Aorta (tissue), 5 donors: ENCODE data around the gene MTX1. TPM values are rescaled to one million over a fixed set of nuclear protein-coding genes. Genes with fewer than 3 reads are reported as not detected.
"Not testable (repeated sequence)": the region's sequence is repeated elsewhere in the genome, so short reads cannot be mapped to it uniquely, and the experiment has no call there.

Source experiments
- ATAC-seq: fragments of 200-7000 bp; cut with Tn5 transposase; one replicate; pipeline ENCODE4 v1.9.1; 2022; ENCODE audit warnings: moderate library complexity; ENCODE audit not compliant: low FRiP score
- DNase-seq, 2 donors: peaks; one replicate each; pipeline ENCODE4 v3.0.0-alpha.2; 2020
- H3K27ac ChIP-seq, 2 donors: one replicate each; pipeline ENCODE4 v1.5.1; 2013; ENCODE audit warnings: low read length in 2 of 2, mild to moderate bottlenecking in 2 of 2, moderate library complexity in 2 of 2, control low read depth in 1 of 2, inconsistent platforms in 1 of 2, low read depth in 1 of 2
- H3K27me3 ChIP-seq, 2 donors: one replicate each; pipeline ENCODE4 v1.6.1; 2013; ENCODE audit warnings: control low read depth in 1 of 2, low read length in 1 of 2, mild to moderate bottlenecking in 1 of 2, moderate library complexity in 1 of 2; ENCODE audit not compliant: insufficient read depth in 2 of 2, control insufficient read depth in 1 of 2
- H3K36me3 ChIP-seq, 2 donors: one replicate each; pipeline ENCODE4 v1.6.1; 2013; ENCODE audit warnings: control low read depth in 1 of 2, low read length in 1 of 2, mild to moderate bottlenecking in 1 of 2; ENCODE audit not compliant: insufficient read depth in 2 of 2, control insufficient read depth in 1 of 2
- H3K4me1 ChIP-seq, 2 donors: one replicate each; pipeline ENCODE4 v1.6.1; 2013; ENCODE audit warnings: low read length in 2 of 2, control low read depth in 1 of 2, mild to moderate bottlenecking in 1 of 2, moderate library complexity in 1 of 2; ENCODE audit not compliant: insufficient read depth in 2 of 2, control insufficient read depth in 1 of 2
- H3K4me3 ChIP-seq, 2 donors: one replicate each; pipeline ENCODE4 v1.5.1; 2013; ENCODE audit warnings: low read length in 2 of 2, control low read depth in 1 of 2, mild to moderate bottlenecking in 1 of 2
- H3K9me3 ChIP-seq: one replicate; pipeline ENCODE4 v1.6.1; 2013; ENCODE audit warnings: mild to moderate bottlenecking, low read length; ENCODE audit not compliant: control insufficient read depth
- WGBS, 2 donors: extraction: QIAGEN DNeasy Blood & Tissue Kit; methylation state at CpG; one replicate each; pipeline ENCODE4 v1.1.7; 2013; 5-methylcytosine and 5-hydroxymethylcytosine counted together
- intact Hi-C, 2 donors: fragments of 100-400 bp; cut with DNase I; formaldehyde crosslinking; loops; one replicate each; pipeline versions ENCODE4 v1.14.2 to v1.15.0; 2022
- polyA plus RNA-seq, 2 donors: library from polyadenylated mRNA; stranded (reverse); fragments of 200-250 nt; gene quantifications; one replicate each; pipeline ENCODE4 v1.2.3, GENCODE V29; 2013
- total RNA-seq, 2 donors: library from RNA; stranded (reverse); fragmentation: NEBNext Ultra II Directional; extraction: Animal tissue kit (Norgen Biotek cat#: 25700); gene quantifications; one replicate each; pipeline ENCODE4 v1.2.1, GENCODE V29; 2021
- donor health status: healthy with polysubstance abuse.
- donor health status: Bipolar disorder and iron deficiency.
- donor health status: DM: no; HTN: no; CAD: no.
- donor health status: DM: no; HTN: no; CAD: no.
- donor health status: DM: yes; HTN: yes; CAD: no.

MTX1 gene
- total and polyA plus RNA-seq, 4 donors, result 20.3 to 52.9 (median 23.8) TPM

DNA sequence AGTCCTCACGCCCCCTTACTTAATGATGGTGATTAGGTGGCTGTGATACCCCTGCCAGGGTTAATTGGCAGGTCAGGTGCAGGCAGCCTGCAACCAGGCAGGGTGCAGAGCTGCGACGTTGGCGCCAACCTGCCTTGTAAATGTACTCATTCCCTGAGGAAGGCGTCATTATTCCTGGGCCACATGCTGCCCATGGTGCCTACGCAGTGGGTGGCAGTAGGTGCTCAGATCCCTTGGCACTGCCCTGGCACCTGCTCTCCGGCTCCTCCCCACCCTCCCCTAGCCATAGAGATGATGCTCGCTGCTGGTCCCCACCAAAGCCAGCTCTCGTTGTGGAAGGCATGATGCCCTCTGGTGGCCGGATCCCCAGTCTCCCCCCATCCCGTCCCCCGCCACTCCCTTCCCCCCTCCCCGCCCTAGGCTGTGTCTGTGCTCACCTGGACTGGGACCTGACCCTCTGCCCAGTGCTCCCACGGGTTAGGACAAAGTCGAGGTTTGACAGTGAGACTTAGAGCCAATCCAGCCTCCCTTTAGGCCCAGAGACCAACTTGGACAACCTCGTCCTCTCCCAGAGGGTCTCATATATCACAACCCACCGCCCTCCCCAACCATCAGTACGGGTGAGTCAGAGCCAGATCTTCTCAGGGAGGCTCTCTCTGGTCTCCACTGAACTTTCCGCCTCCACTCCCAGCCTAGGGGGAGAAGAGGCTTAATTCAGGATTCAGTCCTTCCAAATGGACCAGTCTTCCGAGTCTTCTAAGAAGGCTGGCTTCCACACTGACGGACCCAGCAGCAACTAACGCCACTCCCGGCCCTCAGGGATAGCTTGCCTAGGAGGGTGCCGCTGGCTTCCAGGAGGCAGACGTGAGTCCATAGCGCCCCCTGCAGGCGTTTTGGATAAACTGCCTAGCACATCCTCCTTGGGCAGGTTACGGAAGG lies 41.1 kb upstream of the MTX1 start:
- intact Hi-C loops, result loop anchor here (1.0 to 2.0 kb wide), 2 partner anchors 75 to 76 kb away; no protein-coding TSS in a partner anchor
- WGBS, 2 donors, result 8 to 10% methylated on average over 24 to 28 of the region's 28 CpGs
- Histone ChIP-seq H3K27ac (no peak overlapping the region), H3K36me3 (peaks cover 0 to 3% of the 10 kb centered on the region in 2 donors), H3K27me3 (no peaks in the 10 kb centered on the region), H3K9me3 (no peaks in the 10 kb centered on the region), H3K4me1 (no peaks in the 10 kb centered on the region), H3K4me3 (no peak overlapping the region)
- peak; percentile 89 for ATAC-seq
- peak; percentile 92 to 96 for DNase-seq

DNA sequence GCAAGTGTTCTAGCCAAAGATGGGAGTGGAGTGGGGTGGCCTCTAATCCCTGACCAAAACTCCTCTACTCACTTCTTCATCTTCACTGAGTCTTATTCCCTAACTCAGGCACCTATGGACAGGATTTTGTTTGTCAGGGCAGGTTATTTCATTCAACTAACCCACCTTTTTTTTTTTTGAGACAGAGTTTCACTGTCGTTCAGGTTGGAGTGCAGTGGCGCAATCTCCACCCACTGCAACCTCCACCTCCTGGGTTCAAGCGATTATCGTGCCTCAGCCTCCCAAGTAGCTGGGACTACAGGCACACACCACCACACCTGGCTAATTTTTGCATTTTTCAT lies 40.4 kb upstream of the MTX1 start:
- not testable (repeated sequence) for H3K27ac ChIP-seq, H3K9me3 ChIP-seq
- intact Hi-C loops, result loop anchor here in 1 of 2 donors (1.0 kb wide), 1 partner anchor 77 kb away; no protein-coding TSS in a partner anchor

DNA sequence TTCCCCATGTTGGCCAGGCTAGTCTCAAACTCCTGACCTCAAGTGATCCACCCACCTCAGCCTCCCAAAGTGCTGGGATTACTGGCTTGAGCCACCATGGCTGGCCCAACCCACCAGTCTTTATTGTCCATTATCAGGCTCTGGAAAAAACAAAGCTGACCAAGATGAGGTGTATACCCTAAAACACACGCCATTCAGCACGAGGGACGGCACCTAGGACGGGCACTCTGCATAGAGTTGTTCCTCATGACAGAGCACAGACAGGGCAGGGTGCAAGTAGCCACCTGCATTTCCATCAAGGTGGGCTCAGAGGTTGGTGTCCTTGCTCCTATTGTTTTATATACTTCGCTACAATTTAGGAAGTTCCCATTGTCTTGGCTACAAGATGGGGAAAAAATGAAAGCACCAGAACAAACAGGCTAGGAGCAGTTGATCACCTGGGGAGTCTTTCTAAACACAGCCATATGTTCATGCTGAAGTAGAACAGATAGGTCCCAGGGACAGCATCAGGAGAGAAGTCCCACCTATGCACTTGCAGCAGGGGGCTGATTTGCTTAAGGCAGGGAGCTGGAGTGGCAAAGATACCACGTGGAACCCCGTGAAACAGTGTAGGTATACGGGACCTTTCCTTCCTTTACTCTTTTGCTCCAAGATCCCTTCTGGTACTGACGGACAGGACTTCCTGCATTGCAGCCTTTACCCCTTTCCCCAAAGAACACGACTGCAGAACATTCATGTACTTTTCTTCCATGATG lies 39.9 kb upstream of the MTX1 start:
- Histone ChIP-seq H3K27me3 (no peaks in the 10 kb centered on the region), H3K4me1 (no peaks in the 10 kb centered on the region), H3K9me3 (no peaks in the 10 kb centered on the region), H3K36me3 (peaks cover 0 to 3% of the 10 kb centered on the region in 2 donors), H3K4me3 (no peak overlapping the region), H3K27ac (no peak overlapping the region)
- no peak for ATAC-seq
- DNase-seq, result peak in 1 of 2 donors; percentile 43
- 73 to 81% methylated on average over 10 of the region's 10 CpGs for WGBS, 2 donors
- intact Hi-C loops, result loop anchor here in 1 of 2 donors (1.0 kb wide), 1 partner anchor 77 kb away; no protein-coding TSS in a partner anchor

More for the DNA sequence above, 40.4 kb upstream of the MTX1 start:
- DNase-seq, H3K36me3 ChIP-seq, ATAC-seq, H3K27me3 ChIP-seq, H3K4me1 ChIP-seq, H3K4me3 ChIP-seq: not testable (repeated sequence)
- 45 to 49% methylated on average over 4 of the region's 4 CpGs for WGBS, 2 donors

DNA sequence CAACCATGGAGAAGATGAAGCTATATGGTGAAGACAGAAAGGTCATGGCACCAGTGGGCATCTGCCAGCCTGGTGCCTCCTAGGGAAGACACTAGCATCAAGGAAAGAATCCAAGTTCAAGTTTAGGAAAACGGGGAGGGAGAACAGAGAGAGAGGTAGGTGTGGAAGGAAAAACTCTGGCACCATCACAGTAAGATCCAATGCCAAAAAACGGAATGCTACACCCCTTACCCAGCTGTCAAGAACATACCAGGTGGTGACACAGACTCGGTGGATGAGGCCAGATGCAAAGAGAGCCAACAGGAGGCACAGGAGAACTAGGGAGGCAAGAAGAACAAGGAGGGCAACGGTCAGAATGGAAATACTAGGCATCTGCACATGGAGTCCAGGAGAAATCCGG lies 39.0 kb upstream of the MTX1 start:
- intact Hi-C loops, result no loop called here
- Histone ChIP-seq H3K9me3 (no peaks in the 10 kb centered on the region), H3K27ac (no peak overlapping the region), H3K36me3 (peaks cover 0 to 3% of the 10 kb centered on the region in 2 donors), H3K27me3 (no peaks in the 10 kb centered on the region), H3K4me3 (no peak overlapping the region), H3K4me1 (no peaks in the 10 kb centered on the region)
- no peak for DNase-seq
- 69 to 80% methylated on average over 5 of the region's 5 CpGs for WGBS, 2 donors
- no peak for ATAC-seq

DNA sequence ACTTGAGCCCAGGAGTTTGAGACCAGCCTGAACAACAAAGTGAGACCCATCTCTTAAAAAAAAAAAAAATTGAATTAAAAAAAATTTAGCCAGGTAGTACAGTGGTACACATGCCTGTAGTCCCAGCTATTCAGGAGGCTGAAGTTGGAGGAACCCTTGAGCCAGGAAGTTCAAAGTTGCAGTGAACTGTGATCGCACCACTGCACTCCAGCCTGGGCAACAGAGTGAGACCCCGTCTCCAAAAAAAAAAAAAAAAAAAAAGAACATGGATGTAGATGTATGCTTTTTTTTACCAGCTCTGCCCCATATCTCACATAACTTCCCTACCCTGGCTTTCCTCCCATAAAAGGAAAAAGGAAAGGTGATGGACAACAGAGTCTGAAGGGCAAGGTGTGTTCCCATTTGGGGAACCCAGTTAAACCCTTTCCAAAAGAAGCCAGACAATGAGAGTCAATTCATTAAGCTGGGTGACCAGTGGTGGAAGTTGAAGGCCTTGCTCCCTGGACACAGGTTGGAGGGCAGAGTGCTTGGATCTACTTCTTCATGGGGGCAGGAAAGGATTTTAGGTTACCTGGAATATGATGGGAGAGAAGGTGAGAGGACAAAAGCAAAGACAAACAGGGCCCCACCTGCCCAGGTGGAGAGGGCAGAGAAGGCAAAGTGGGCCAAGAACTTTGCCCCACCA lies 38.3 kb upstream of the MTX1 start:
- DNase-seq, result peak in 1 of 2 donors; percentile 12
- ATAC-seq, result no peak
- peaks cover 0 to 3% of the 10 kb centered on the region in 2 donors for H3K36me3 ChIP-seq
- H3K9me3 ChIP-seq, result no peaks in the 10 kb centered on the region
- no peaks in the 10 kb centered on the region for H3K27me3 ChIP-seq
- 83 to 90% methylated on average over 2 of the region's 2 CpGs for WGBS, 2 donors
- no peak overlapping the region for H3K27ac ChIP-seq
- H3K4me3 ChIP-seq, result no peak overlapping the region
- H3K4me1 ChIP-seq, result no peaks in the 10 kb centered on the region
- intact Hi-C loops, result no loop called here

DNA sequence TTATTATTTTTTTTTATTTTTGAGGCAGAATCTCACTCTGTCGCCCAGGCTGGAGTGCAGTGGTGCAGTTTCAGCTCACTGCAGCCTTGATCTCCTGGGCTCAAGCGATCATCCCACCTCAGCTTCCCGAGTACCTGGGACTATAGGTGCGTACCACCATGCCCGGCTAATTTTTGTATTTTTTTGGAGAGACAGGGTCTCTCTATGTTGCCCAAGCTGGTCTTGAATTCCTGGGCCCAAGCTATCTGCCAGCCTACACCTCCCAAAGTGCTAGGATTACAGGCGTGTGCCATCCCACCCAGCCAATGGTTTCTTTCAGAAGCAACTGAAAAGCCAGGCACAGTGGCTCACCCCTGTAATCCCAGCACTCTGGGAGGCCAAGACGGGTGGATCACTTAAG lies 37.7 kb upstream of the MTX1 start:
- 84 to 89% methylated on average over 7 of the region's 7 CpGs for WGBS, 2 donors
- no peaks in the 10 kb centered on the region for H3K9me3 ChIP-seq
- no peak overlapping the region for H3K27ac ChIP-seq
- DNase-seq, result peak in 1 of 2 donors; percentile 36
- H3K4me1 ChIP-seq, result no peaks in the 10 kb centered on the region
- intact Hi-C loops, result no loop called here
- no peak for ATAC-seq
- peaks cover 0 to 3% of the 10 kb centered on the region in 2 donors for H3K36me3 ChIP-seq
- H3K4me3 ChIP-seq, result no peak overlapping the region
- H3K27me3 ChIP-seq, result no peaks in the 10 kb centered on the region

DNA sequence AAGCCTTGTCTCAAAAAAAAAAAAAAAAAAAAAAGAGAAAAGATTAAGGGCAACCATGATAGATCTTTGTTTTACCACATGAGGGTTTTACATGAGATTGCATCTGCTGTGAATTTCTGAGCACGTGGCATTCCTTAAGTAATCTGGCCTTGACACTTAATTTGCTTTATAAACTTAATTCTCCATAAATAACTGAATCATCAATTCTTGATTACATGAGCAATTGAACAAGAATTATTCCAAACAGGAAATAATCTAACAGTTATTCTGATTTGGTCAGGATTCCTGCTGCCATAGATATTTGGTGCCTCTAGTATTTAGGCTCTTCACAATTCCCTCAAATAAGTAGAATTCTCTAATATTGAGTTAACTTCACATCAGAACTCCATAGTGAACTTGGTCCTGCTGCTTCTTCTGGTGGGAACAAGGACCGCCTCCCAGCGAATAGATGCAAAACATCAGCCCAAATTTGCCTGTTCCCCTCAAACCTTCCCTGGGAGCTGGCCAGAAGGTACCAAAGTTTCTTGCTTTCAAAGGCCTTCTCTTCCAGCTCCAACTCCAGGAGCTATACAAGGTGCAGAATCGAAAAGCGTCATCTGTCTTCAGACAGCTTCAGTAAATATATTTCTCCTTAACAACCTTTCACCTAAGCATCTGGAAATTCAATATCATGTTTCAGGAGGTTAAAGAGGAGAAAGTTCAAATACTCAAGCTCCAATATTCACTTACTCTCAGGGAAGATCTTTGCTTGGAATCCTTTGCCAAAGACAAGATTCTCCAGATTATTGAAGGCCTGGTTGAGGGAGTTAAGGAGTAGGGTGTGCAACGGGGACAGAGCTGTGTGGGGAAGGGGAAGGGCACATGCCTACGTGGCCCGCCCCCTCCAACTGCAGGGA lies 36.4 kb upstream of the MTX1 start:
- Histone ChIP-seq H3K4me3 (peak overlapping the region; percentile 68 to 86), H3K9me3 (no peaks in the 10 kb centered on the region), H3K27me3 (no peaks in the 10 kb centered on the region), H3K4me1 (no peaks in the 10 kb centered on the region), H3K27ac (peak overlapping the region in 1 of 2 donors; percentile 71), H3K36me3 (peaks cover 0 to 3% of the 10 kb centered on the region in 2 donors)
- ATAC-seq (peak; percentile 15), DNase-seq (no peak)
- intact Hi-C loops, result no loop called here
- WGBS, 2 donors, result 37 to 38% methylated on average over 8 of the region's 8 CpGs
